ENCODE data around the gene PTCD1.

The PTCD1 gene

DNA sequence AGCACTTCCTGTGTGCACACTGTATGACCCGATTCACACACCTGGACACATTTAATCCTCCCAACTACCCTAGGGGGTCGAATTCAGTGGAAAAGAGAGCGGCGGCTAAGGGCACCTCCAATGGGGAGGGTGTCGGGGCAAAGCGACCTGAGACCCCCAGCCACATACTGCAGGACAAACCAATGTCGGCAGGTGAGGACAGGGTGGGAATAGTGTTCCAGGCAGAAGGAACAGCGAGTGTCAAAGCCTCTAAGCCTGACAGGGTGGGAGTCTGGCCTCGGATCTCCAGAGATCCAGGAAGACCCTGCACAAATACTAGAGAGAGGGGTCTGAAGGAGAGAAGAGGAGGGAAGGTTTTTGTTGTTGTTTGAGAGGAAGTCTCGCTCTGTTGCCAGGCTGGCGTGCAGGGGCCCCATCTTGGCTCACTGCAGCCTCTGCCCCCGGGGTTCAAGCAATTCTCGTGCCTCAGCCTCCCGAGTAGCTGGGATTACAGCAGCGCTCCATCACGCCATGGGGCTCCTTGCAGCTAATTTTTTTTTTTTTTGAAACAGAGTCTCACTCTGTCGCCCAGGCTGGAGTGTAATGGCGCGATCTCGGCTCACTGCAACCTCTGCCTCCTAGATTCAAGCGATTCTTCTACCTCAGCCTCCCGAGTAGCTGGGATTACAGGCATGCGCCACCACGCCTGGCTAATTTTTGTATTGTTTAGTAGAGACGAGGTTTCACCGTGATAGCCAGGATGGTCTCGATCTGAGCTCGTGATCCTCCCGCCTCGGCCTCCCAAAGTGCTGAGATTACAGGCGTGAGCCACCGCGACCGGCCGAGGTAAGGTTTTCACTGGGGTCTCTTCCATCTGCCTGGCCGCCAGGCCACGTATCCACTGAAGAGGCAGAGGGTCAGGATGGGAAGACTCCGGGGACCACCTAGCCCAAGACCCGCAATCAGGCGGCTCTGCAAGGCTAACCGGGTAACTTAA is 65.2 kb downstream of the PTCD1 start:
- TF ChIP-seq, protein P1, sequence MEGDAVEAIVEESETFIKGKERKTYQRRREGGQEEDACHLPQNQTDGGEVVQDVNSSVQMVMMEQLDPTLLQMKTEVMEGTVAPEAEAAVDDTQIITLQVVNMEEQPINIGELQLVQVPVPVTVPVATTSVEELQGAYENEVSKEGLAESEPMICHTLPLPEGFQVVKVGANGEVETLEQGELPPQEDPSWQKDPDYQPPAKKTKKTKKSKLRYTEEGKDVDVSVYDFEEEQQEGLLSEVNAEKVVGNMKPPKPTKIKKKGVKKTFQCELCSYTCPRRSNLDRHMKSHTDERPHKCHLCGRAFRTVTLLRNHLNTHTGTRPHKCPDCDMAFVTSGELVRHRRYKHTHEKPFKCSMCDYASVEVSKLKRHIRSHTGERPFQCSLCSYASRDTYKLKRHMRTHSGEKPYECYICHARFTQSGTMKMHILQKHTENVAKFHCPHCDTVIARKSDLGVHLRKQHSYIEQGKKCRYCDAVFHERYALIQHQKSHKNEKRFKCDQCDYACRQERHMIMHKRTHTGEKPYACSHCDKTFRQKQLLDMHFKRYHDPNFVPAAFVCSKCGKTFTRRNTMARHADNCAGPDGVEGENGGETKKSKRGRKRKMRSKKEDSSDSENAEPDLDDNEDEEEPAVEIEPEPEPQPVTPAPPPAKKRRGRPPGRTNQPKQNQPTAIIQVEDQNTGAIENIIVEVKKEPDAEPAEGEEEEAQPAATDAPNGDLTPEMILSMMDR (IDR thresholded peaks at IDR 0.05; ENCODE audit: control insufficient read depth, insufficient read depth, low read depth, low read length, missing control alignments), result no peak
- no peak for DNase-seq (ENCODE audit: low read depth)
- no peak overlapping the region for H3K4me3 ChIP-seq (ENCODE audit: control insufficient read depth, low read depth, low read length)

- DNase-seq (ENCODE audit: low read depth), result no peak
- no peak overlapping the region for H3K4me3 ChIP-seq (ENCODE audit: control insufficient read depth, low read depth, low read length)
Measured at GRCh38 chr7:99372275-99373090, 66.1 kb downstream of the PTCD1 start.

DNA sequence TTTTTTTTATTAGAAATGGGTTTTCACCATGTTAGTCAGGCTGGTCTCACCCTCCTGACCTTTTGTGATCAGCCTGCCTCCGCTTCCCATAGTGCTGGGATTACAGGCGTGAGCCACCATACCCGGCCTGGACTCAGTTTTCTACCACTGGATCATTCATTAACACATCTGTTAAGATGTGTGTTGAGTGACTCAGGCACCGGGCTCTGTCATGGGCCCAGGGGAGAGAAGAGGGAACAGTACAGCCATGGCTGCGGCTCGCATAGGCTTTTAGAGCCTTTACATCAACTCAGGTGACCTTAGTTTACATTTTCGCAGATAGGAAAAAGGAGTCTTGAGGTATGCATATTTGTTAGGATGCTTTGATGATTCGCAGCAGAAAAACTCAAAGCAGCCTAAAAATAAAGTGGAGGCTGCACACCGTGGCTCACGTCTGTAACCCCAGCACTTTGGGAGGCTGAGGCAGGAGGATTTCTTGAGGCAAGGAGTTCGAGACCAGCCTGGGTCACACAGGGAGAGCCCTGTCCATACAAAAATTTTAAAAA is 67.2 kb downstream of the PTCD1 start:
- TF ChIP-seq, protein P1 (IDR thresholded peaks at IDR 0.05; ENCODE audit: control insufficient read depth, insufficient read depth, low read depth, low read length, missing control alignments), result no peak
- no peak overlapping the region for H3K4me3 ChIP-seq (ENCODE audit: control insufficient read depth, low read depth, low read length)
- no peak for DNase-seq (ENCODE audit: low read depth)

More at GRCh38 chr7:99372275-99373090, 66.1 kb downstream of the PTCD1 start:
- TF ChIP-seq, protein P1 (IDR thresholded peaks at IDR 0.05; ENCODE audit: control insufficient read depth, insufficient read depth, low read depth, low read length, missing control alignments), result no peak

- DNase-seq (ENCODE audit: low read depth), result peak; percentile 23
- TF ChIP-seq, protein P1 (IDR thresholded peaks at IDR 0.05; ENCODE audit: control insufficient read depth, insufficient read depth, low read depth, low read length, missing control alignments), result no peak
- H3K4me3 ChIP-seq (ENCODE audit: control insufficient read depth, low read depth, low read length), result no peak overlapping the region
Measured at GRCh38 chr7:99369767-99370391, 68.7 kb downstream of the PTCD1 start.

DNA sequence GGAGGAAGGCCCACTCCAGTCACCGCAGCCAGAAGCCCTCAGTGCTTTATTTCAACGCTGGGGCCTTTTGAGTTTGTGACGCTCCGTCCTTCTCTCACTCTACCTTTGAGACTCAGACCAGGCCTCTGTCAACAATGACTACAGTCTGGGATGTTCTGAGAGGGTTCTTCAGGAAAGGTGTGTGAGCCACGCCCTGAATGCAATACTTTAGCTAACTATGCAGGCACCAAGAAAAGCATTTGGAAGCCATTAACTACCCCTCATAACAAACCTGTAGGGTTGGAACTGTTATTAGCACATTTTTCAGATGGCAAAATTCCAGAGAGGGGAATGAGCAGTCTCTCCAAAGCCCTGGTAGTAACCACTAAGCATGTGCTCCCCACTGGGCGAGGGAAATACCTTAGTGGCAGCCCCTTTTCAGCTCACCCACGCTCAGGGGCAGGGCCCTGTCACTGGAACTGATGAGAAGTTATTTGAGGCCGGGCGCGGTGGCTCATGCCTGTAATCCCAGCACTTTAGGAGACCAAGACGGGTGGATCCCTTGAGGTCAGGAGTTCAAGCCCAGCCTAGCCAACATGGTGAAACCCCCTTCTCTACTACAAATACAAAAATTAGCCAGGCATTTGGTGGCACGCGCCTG is 69.7 kb downstream of the PTCD1 start:
- no peak for DNase-seq (ENCODE audit: low read depth)
- TF ChIP-seq, protein P1 (IDR thresholded peaks at IDR 0.05; ENCODE audit: control insufficient read depth, insufficient read depth, low read depth, low read length, missing control alignments), result no peak
- H3K4me3 ChIP-seq (ENCODE audit: control insufficient read depth, low read depth, low read length), result no peak overlapping the region

Measured in AG09309 (cell line).